HepG2 (cell line): ENCODE data around the gene RPS6KC1. TPM values are rescaled to one million over a fixed set of nuclear protein-coding genes. Genes with fewer than 3 reads are reported as not detected.
"Not testable (repeated sequence)": the region's sequence is repeated elsewhere in the genome, so short reads cannot be mapped to it uniquely, and the experiment has no call there.

Source experiments
- ATAC-seq: fragments of 200-7000 bp; cut with Tn5 transposase; 3 replicates; pipeline ENCODE4 v1.9.1; 2020; ENCODE audit warnings: mild to moderate bottlenecking, moderate library complexity
- BruUV-seq: library from RNA; stranded (reverse); fragments of 400-500 nt; replicated peaks from 2 replicates; lab custom pipeline; 2021; lab: Mats Ljungman, UMichigan
- CTCF ChIA-PET: fragments of 300-600 bp; formaldehyde crosslinking; extraction: SDS; loops from one replicate; lab custom pipeline; 2021; ENCODE audit warnings: low total read pairs, inconsistent platforms, low intra/inter-chr PET ratio; lab: Yijun Ruan, JAX
- POLR2A ChIA-PET: fragments of 350-600 bp; sonication (Branson Sonifier 250); formaldehyde crosslinking; loops from one replicate; lab custom pipeline; 2020; ENCODE audit warnings: antibody characterized with exemption, inconsistent platforms; lab: Yijun Ruan, JAX
- DNase-seq: peaks from one replicate; pipeline ENCODE4 v3.0.0-alpha.2; 2015; ENCODE audit warnings: low spot score
- FAIRE-seq: peaks from 3 replicates; lab custom pipeline; 2011; peaks lifted over from hg19 to GRCh38; lab: Jason Lieb, UNC
- H2AFZ ChIP-seq: one replicate; pipeline ENCODE4 v1.6.1; 2011; ENCODE audit warnings: low read length, inconsistent platforms
- H3K27ac ChIP-seq: fragments of 300-600 bp; 3 replicates; pipeline ENCODE4 v1.8.0; 2011; ENCODE audit warnings: mixed run types, mild to moderate bottlenecking, mixed read lengths, low read length, inconsistent platforms; ENCODE audit not compliant: insufficient read depth; ENCODE audit errors: extremely low read length
- H3K27me3 ChIP-seq, 2 experiments: fragments of 200-600 bp in 1 of 2; 2 replicates in 1 of 2; 3 replicates in 1 of 2; pipeline versions ENCODE4 v1.6.0 to v1.8.0; 2011; ENCODE audit warnings: low read length in 2 of 2, mild to moderate bottlenecking in 2 of 2, moderate library complexity in 2 of 2, inconsistent platforms in 1 of 2; ENCODE audit not compliant: insufficient read depth in 2 of 2, control insufficient read depth in 1 of 2
- H3K36me3 ChIP-seq, 2 experiments: fragments of 200-600 bp in 1 of 2; replicated peaks in 1 of 2; 2 replicates in 1 of 2; 3 replicates in 1 of 2; pipeline versions ENCODE4 v1.5.1 to v1.8.0; 2011; ENCODE audit warnings: low read length in 2 of 2, inconsistent platforms in 1 of 2; ENCODE audit not compliant: insufficient read depth in 2 of 2, control insufficient read depth in 1 of 2
- H3K4me1 ChIP-seq: 2 replicates; pipeline ENCODE4 v1.5.1; 2012; ENCODE audit warnings: low read length, inconsistent platforms; ENCODE audit not compliant: insufficient read depth
- H3K4me2 ChIP-seq: 2 replicates; pipeline ENCODE4 v1.6.0; 2011; ENCODE audit warnings: low read depth, low read length, inconsistent platforms
- H3K4me3 ChIP-seq, 3 experiments: fragments of 200-600 bp in 1 of 3; sonication (generic), shearing (Covaris generic) in 1 of 3; replicated peaks in 1 of 3; 2 replicates each; pipeline ENCODE4 v1.5.1; 2011 to 2016; ENCODE audit warnings: low read length in 3 of 3, inconsistent platforms in 2 of 3, low read depth in 2 of 3, mild to moderate bottlenecking in 2 of 3, control low read depth in 1 of 3, mixed read lengths in 1 of 3; ENCODE audit not compliant: insufficient read depth in 1 of 3
- H3K79me2 ChIP-seq: one replicate; pipeline ENCODE4 v1.6.1; 2011; ENCODE audit warnings: low read length, inconsistent platforms; ENCODE audit not compliant: insufficient read depth
- H3K9ac ChIP-seq: 2 replicates; pipeline ENCODE4 v1.6.0; 2011; ENCODE audit warnings: mild to moderate bottlenecking, low read depth, low read length, inconsistent platforms; ENCODE audit not compliant: insufficient read depth
- H3K9me3 ChIP-seq: 2 replicates; pipeline ENCODE4 v1.5.1; 2012; ENCODE audit warnings: mild to moderate bottlenecking, low read length
- H4K20me1 ChIP-seq: 2 replicates; pipeline ENCODE4 v1.6.0; 2011; ENCODE audit warnings: inconsistent platforms, mild to moderate bottlenecking, low read length, moderate library complexity; ENCODE audit not compliant: insufficient read depth
- NFIB ChIP-seq: sonication (generic); formaldehyde crosslinking; IDR thresholded peaks from 2 replicates; pipeline ENCODE4 v1.9.0; 2021; ENCODE audit warnings: missing genetic modification reagents, mild to moderate bottlenecking, borderline replicate concordance
- POLR2AphosphoS5 ChIP-seq: IDR thresholded peaks from 2 replicates; pipeline ENCODE4 v1.6.1; 2012; ENCODE audit warnings: low read depth, low read length
- ZNF547 ChIP-seq: sonication (generic); formaldehyde crosslinking; IDR thresholded peaks from 2 replicates; pipeline ENCODE4 v1.5.1; 2020; ENCODE audit warnings: mild to moderate bottlenecking, missing genetic modification reagents
- ZNF670 ChIP-seq: sonication (generic); formaldehyde crosslinking; IDR thresholded peaks from 2 replicates; pipeline ENCODE4 v1.8.0; 2022; ENCODE audit warnings: mild to moderate bottlenecking, missing genetic modification reagents, borderline replicate concordance
- WGBS: methylation state at CpG from one replicate; pipeline ENCODE4 v1.1.6; 2017; ENCODE audit warnings: low lambda C conversion rate; 5-methylcytosine and 5-hydroxymethylcytosine counted together
- in situ Hi-C: cut with HindIII; loops from 2 replicates; pipeline ENCODE4 v1.10.0; 2017; ENCODE audit warnings: low pct_unique_long_range_greater_than_20kb; ENCODE audit not compliant: extremely low pct_ligation_motif_present
- intact Hi-C: fragments of 100-400 bp; cut with micrococcal nuclease; formaldehyde crosslinking; loops from one replicate; pipeline ENCODE4 v1.10.0; 2022; ENCODE audit not compliant: unreplicated experiment
- polyA plus RNA-seq, 8 experiments: library from polyadenylated mRNA; depleted of rRNA in 3 of 8; stranded (reverse) in 7 of 8; unstranded in 1 of 8; fragments of >200 nt; fragmentation: Illumina TruSeq in 4 of 8; extraction: Trizol in 4 of 8; gene quantifications; 2 replicates each; pipeline versions ENCODE4 v1.2.1 to v1.2.3, GENCODE V29; 2011 to 2016; ENCODE audit warnings: low read depth in 4 of 8, missing spikeins in 1 of 8, mixed read lengths in 1 of 8; ENCODE audit not compliant: insufficient read depth in 1 of 8
- total RNA-seq, 5 experiments: library from RNA; depleted of rRNA; stranded (reverse); fragments of >200 nt; fragmentation: Illumina TruSeq; extraction: Trizol; gene quantifications; 2 replicates each; pipeline ENCODE4 v1.2.3, GENCODE V29; 2016; ENCODE audit warnings: low read depth in 1 of 5
- TF ChIP-seq, protein P1 (sequence below): sonication (generic); formaldehyde crosslinking; conservative IDR thresholded peaks from 2 replicates; pipeline ENCODE4 v1.4.0; 2020; ENCODE audit warnings: missing genetic modification reagents

Gene RPS6KC1
- total and polyA plus RNA-seq, 2 of the 13 experiments (the other 11 are each of a cell fraction or from before 2014, with no cell fraction given), result 11.0 to 25.2 TPM

DNA sequence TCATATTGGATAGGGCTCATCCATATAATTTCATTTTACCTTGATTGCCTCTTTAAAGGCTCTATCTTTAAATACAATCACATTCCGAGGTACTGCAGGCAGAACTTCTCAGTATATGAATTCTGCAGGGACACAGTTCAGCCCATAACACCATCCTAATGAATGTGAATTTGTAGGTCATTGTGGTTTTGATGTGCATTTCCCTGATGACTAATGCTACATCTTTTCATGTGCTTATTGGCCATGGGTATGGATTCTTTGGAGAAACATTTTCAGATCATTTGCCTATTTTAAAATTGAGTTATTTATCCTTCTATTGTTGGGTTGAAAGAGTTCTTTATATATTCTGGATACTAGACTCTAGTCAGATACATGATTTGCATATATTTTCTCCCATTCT lies 9.6 kb upstream of the RPS6KC1 start (continued):
- TF ChIP-seq NFIB (CRISPR knock-in tag) (no peak), ZNF547 (no peak), POLR2AphosphoS5 (no peak), ZNF670 (CRISPR knock-in tag) (no peak)
- TF ChIP-seq, protein P1, sequence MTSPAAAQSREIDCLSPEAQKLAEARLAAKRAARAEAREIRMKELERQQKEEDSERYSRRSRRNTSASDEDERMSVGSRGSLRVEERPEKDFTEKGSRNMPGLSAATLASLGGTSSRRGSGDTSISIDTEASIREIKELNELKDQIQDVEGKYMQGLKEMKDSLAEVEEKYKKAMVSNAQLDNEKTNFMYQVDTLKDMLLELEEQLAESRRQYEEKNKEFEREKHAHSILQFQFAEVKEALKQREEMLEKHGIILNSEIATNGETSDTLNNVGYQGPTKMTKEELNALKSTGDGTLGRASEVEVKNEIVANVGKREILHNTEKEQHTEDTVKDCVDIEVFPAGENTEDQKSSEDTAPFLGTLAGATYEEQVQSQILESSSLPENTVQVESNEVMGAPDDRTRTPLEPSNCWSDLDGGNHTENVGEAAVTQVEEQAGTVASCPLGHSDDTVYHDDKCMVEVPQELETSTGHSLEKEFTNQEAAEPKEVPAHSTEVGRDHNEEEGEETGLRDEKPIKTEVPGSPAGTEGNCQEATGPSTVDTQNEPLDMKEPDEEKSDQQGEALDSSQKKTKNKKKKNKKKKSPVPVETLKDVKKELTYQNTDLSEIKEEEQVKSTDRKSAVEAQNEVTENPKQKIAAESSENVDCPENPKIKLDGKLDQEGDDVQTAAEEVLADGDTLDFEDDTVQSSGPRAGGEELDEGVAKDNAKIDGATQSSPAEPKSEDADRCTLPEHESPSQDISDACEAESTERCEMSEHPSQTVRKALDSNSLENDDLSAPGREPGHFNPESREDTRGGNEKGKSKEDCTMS, result no peak

DNA sequence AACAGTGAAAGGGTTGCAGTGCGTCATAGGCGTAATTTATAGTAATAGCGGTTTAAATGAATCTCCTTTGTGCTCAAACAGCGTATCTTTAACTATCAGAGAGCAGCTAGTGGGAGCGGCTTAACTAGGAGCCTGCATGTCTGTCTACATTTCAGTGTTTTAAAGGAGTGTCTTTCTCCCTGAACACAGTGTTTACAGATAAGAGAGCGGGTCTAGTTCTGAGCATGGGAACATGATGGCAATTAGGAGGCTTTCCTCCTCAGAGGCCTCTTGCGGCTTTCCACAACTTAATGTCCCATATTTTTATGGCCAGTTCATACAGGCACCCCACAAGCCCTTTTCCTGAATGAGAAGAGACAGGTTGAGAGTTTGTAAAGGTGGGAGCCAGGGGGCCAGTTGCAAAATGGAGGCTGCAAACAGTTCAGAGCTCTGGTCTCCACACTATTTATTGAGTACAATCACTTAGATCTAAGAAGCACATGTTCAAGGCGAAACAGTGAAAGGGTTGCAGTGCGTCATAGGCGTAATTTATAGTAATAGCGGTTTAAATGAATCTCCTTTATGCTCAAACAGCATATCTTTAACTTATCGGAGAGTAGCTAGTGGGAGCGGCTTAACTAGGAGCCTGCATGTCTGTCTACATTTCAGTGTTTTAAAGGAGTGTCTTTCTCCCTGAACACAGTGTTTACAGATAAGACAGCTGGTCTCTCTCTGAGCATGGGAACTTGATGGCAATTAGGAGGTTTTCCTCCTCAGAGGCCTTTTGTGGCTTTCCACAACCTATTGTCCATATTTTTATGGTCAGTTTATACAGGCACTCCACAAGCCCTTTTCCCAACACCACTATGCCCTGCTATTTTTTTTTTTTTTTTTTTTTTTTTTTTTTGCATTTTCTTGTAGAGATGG lies 5.5 kb upstream of the RPS6KC1 start:
- ATAC-seq, CTCF ChIA-PET, H3K27ac ChIP-seq, FAIRE-seq, H3K27me3 ChIP-seq, H3K79me2 ChIP-seq, H2AFZ ChIP-seq, H3K4me2 ChIP-seq, H3K36me3 ChIP-seq, H3K4me3 ChIP-seq, POLR2A ChIA-PET, BruUV-seq, intact Hi-C loops, in situ Hi-C loops, DNase-seq, H4K20me1 ChIP-seq, H3K9ac ChIP-seq, H3K9me3 ChIP-seq: not testable (repeated sequence)
- peaks cover 11% of the 10 kb centered on the region for H3K4me1 ChIP-seq
- WGBS, result 80% methylated on average over 13 of the region's 13 CpGs
